Mesodermal cell (in vitro differentiated cells): ENCODE measurements around the gene TOMM34.

Experiments used
- H3K27ac ChIP-seq: 2 replicates; pipeline ENCODE4 v1.7.0; 2013; ENCODE audit warnings: mild to moderate bottlenecking, low read depth, low read length, moderate library complexity; ENCODE audit not compliant: severe bottlenecking
- H3K36me3 ChIP-seq: 2 replicates; pipeline ENCODE4 v1.7.1; 2013; ENCODE audit warnings: mild to moderate bottlenecking, low read length, moderate library complexity; ENCODE audit not compliant: control insufficient read depth, insufficient read depth
- H3K4me1 ChIP-seq: one replicate; pipeline ENCODE4 v1.7.1; 2013; ENCODE audit warnings: mild to moderate bottlenecking, low read length; ENCODE audit not compliant: insufficient read depth, control insufficient read depth, poor library complexity, severe bottlenecking
- H3K4me3 ChIP-seq: 2 replicates; pipeline ENCODE4 v1.7.0; 2013; ENCODE audit warnings: low read length, control low read depth, mild to moderate bottlenecking; ENCODE audit not compliant: insufficient read depth, poor library complexity, severe bottlenecking; ENCODE audit errors: extremely low read depth
- H3K9me3 ChIP-seq: 2 replicates; pipeline ENCODE4 v1.7.1; 2013; ENCODE audit warnings: mild to moderate bottlenecking, low read length, moderate library complexity; ENCODE audit not compliant: control insufficient read depth
- WGBS, 2 experiments: methylation state at CpG; one replicate each; pipeline ENCODE4 v1.1.5; 2013; ENCODE audit warnings: missing lambda C conversion rate in 2 of 2; ENCODE audit not compliant: insufficient coverage in 2 of 2; 5-methylcytosine and 5-hydroxymethylcytosine counted together

TOMM34 gene

GRCh38 chr20:44979090-44979621, 19.0 kb upstream of the TOMM34 start:
- peak overlapping the region; percentile 13 for H3K27ac ChIP-seq
- 86 to 100% methylated on average over 1 of the region's 2 CpGs for WGBS, 2 experiments
- H3K9me3 ChIP-seq, result no peaks in the 10 kb centered on the region
- no peak overlapping the region for H3K4me3 ChIP-seq
- peaks cover 10% of the 10 kb centered on the region for H3K4me1 ChIP-seq
- peaks cover 75% of the 10 kb centered on the region for H3K36me3 ChIP-seq

- H3K4me3 ChIP-seq, result no peak overlapping the region
- H3K36me3 ChIP-seq, result peaks cover 78% of the 10 kb centered on the region
- no peak overlapping the region for H3K27ac ChIP-seq
- H3K9me3 ChIP-seq, result no peaks in the 10 kb centered on the region
- WGBS, 2 experiments, result 87 to 90% methylated on average over 2 to 3 of the region's 4 CpGs
- H3K4me1 ChIP-seq, result peaks cover 10% of the 10 kb centered on the region
These were observed 16.5 kb upstream of the TOMM34 start for GRCh38 chr20:44976698-44977097.

DNA sequence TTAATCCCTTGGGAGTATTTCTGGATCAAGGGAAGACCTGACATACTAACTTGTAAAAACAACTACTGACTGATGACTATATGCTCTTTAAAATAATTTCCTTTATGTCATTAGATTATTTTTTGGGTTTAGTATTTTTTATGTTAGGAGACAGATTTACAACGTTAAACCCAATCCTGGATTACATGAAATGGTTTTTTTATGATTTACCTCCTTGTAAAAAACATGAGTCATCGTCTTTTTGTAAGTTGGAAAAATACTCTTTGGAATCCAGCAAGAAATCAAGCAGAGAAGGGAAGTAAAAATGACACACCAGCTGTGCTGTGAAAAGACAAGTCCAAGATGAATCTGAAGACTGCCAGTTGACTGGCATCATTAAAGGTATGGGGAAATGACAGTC, 12.9 kb upstream of the TOMM34 start:
- no peak overlapping the region for H3K27ac ChIP-seq
- no peaks in the 10 kb centered on the region for H3K9me3 ChIP-seq
- H3K4me1 ChIP-seq, result peaks cover 16% of the 10 kb centered on the region
- H3K36me3 ChIP-seq, result peaks cover 52% of the 10 kb centered on the region
- WGBS, 2 experiments, result 100% methylated on average over 1 of the region's 2 CpGs
- H3K4me3 ChIP-seq, result no peak overlapping the region

DNA sequence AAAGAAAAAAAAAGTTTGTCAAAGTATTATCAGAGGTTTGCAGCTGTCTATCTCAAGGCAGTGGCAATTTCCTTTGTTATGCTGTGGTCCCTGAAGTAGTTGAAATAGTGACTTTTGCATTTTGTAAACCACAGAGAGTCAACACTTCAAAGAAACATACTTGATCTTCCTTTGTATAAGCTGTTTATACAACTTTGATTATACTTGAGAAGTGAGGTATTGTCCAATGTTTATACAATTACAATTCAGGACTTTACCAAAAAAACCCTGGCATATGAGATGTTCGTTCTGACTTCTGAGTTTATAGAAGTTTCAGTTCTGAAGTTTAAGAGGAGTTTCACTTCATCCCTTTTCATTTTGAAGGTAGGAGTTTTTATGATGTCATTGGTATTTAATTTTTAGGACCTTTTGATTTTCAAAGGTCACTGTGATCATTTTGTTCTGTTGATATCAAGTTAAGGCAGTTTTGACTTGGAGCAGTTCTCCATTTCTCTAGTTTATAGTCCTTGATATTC, 10.1 kb upstream of the TOMM34 start:
- H3K4me3 ChIP-seq, result no peak overlapping the region
- H3K4me1 ChIP-seq, result peaks cover 19% of the 10 kb centered on the region
- H3K9me3 ChIP-seq, result no peaks in the 10 kb centered on the region
- no peak overlapping the region for H3K27ac ChIP-seq
- H3K36me3 ChIP-seq, result peaks cover 38% of the 10 kb centered on the region
- WGBS, 2 experiments, result no CpG with 5 or more reads among the region's 1 CpG

GRCh38 chr20:44969300-44969894, 9.2 kb upstream of the TOMM34 start:
- H3K9me3 ChIP-seq, result no peaks in the 10 kb centered on the region
- no peak overlapping the region for H3K4me3 ChIP-seq
- peaks cover 29% of the 10 kb centered on the region for H3K36me3 ChIP-seq
- WGBS, 2 experiments, result 94 to 96% methylated on average over 2 of the region's 3 CpGs
- H3K4me1 ChIP-seq, result peaks cover 19% of the 10 kb centered on the region
- H3K27ac ChIP-seq, result no peak overlapping the region

- Histone ChIP-seq H3K36me3 (peaks cover 9% of the 10 kb centered on the region), H3K27ac (no peak overlapping the region), H3K4me3 (peak overlapping the region; percentile 70), H3K9me3 (peaks cover 7% of the 10 kb centered on the region), H3K4me1 (peaks cover 19% of the 10 kb centered on the region)
- 57 to 58% methylated on average over 5 of the region's 5 CpGs for WGBS, 2 experiments
These were observed 7.1 kb upstream of the TOMM34 start for GRCh38 chr20:44967207-44967807.

- Histone ChIP-seq H3K4me3 (peak within 1 kb of the TSS; percentile 70), H3K9me3 (peaks cover 7% of the 10 kb centered on the region), H3K36me3 (no peaks in the 10 kb centered on the region), H3K27ac (peak within 1 kb of the TSS; percentile 48), H3K4me1 (peaks cover 21% of the 10 kb centered on the region)
- 3% methylated on average over 52 to 66 of the region's 68 CpGs for WGBS, 2 experiments
These were observed 6.1 kb upstream of the TOMM34 start, which contains the start of gene STK4 for GRCh38 chr20:44966030-44966961. Gene STK4, plus strand, starts transcription at chr20:44966512. Its CDS starts 57 bp downstream, at chr20:44966569.

- Histone ChIP-seq H3K4me1 (peaks cover 27% of the 10 kb centered on the region), H3K36me3 (no peaks in the 10 kb centered on the region), H3K27ac (peak overlapping the region; percentile 48), H3K9me3 (peaks cover 7% of the 10 kb centered on the region), H3K4me3 (peak overlapping the region; percentile 70)
- 79 to 80% methylated on average over 5 of the region's 5 CpGs for WGBS, 2 experiments
These were observed 5.4 kb upstream of the TOMM34 start for GRCh38 chr20:44965651-44966029.

DNA sequence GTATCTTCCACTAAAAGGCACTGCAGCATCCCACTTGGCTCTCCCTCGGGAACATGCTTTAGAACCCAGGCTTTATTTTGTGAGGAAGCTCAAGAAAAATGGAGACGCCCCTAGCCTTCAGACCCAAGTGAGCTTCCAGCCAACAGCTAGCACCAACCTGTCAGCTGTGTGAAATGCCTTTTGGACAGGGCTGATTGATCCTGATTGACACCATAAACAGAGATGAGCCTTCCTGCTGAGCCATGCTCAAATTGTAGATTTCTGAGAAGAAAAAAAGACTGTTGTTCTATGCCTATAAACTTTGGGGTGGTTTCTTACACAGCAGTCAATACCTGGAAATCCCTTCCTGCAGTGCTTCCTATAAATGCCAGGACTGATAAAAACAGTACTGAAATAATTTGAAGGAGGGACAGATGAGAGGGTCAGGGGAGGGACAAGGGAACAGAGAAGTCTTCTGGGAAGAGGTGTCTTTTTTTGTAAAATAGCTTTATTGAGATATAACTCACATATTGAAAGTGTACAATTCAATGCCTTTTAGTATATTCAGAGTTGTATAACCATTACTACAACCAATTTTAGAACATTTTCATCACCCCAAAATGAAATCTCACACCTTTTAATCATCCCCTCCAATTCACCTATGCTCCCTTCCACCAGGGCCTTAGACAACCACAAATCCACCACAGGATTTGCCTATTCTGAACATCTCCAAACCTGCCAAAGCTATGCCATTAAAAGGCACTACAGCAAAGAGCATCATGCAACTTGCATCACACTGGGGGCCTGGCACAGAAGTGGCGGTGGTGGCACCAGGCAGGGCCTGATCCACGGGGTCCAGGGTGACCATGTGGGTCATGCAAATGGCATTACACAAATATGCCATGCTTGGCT, 3.4 kb upstream of the TOMM34 start:
- Histone ChIP-seq H3K4me1 (peaks cover 22% of the 10 kb centered on the region), H3K27ac (no peak overlapping the region), H3K4me3 (no peak overlapping the region), H3K36me3 (peaks cover 4% of the 10 kb centered on the region), H3K9me3 (peaks cover 7% of the 10 kb centered on the region)
- 92 to 93% methylated on average over 3 to 4 of the region's 4 CpGs for WGBS, 2 experiments

DNA sequence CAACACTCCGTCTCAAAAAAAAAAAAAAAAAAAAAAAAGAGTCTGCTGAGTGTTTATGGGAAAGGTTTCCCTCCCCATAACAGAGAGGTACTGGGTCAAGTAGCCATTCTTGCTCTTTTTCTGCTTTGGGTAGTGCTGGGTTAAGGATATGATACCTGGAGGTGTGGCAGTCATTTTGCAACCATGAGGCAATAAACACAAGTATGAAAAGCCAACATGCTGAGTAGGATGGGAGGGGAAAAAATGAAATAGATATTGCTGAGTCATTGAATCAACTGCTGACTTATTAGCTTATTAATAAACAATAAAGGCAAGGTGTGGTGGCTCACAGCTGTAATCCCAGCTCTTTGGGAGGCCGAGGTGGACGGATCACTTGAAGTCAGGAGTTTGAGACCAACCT, 2.3 kb upstream of the TOMM34 start:
- Histone ChIP-seq H3K9me3 (peaks cover 7% of the 10 kb centered on the region), H3K4me3 (no peak overlapping the region), H3K27ac (no peak overlapping the region), H3K4me1 (peaks cover 22% of the 10 kb centered on the region), H3K36me3 (peaks cover 15% of the 10 kb centered on the region)
- WGBS, 2 experiments, result 80 to 100% methylated on average over 1 to 2 of the region's 3 CpGs
